Endothelial cell of umbilical vein (primary cell): ENCODE measurements around the gene PADI1.

Source experiments
- CTCF ChIP-seq, 2 donors: IDR thresholded peaks; 1 replicate in 1 of 2; 2 replicates in 1 of 2; pipeline ENCODE4 v1.5.1; 2011; ENCODE audit warnings: low read length in 2 of 2, mild to moderate bottlenecking in 2 of 2, moderate library complexity in 2 of 2, control low read depth in 1 of 2, inconsistent platforms in 1 of 2, low read depth in 1 of 2; ENCODE audit not compliant: insufficient read depth in 1 of 2; ENCODE audit errors: extremely low read depth in 1 of 2
- MAX ChIP-seq: IDR thresholded peaks from 2 replicates; pipeline ENCODE4 v1.6.1; 2011; ENCODE audit not compliant: insufficient read depth, insufficient read length
- MYC ChIP-seq: IDR thresholded peaks from one replicate; pipeline ENCODE4 v1.6.1; 2011; ENCODE audit warnings: mild to moderate bottlenecking, low read depth, low read length
- POLR2AphosphoS5 ChIP-seq: IDR thresholded peaks from 2 replicates; pipeline ENCODE4 v1.6.1; 2012; ENCODE audit warnings: low read depth, mild to moderate bottlenecking, control low read depth, low read length, moderate library complexity; ENCODE audit not compliant: insufficient read depth

GRCh38 chr1:17207540-17207939, 2.6 kb downstream of the PADI1 start:
- TF ChIP-seq CTCF (IDR thresholded peaks at IDR 0.05; ENCODE audit: extremely low read depth in 1 of 2, insufficient read depth in 1 of 2, low read depth in 1 of 2, low read length in 2 of 2) (no peak), MAX (no peak), MYC (no peak), POLR2AphosphoS5 (no peak)
